Activated naive CD4-positive, alpha-beta T cell treated with anti-CD3 and anti-CD28 coated beads, Interleukin-2, amount 50 U/mL, for 16 hours (primary cell): ENCODE data around the gene AVPI1.
A peak's percentile ranks its signal among the peaks of the same experiment; 100 is the strongest.
"Not testable (repeated sequence)": the region's sequence is repeated elsewhere in the genome, so short reads cannot be mapped to it uniquely, and the experiment has no call there.

Experiments
- DNase-seq: peaks from one replicate; pipeline ENCODE4 v3.0.0-alpha.2; 2020

AVPI1 gene

DNA sequence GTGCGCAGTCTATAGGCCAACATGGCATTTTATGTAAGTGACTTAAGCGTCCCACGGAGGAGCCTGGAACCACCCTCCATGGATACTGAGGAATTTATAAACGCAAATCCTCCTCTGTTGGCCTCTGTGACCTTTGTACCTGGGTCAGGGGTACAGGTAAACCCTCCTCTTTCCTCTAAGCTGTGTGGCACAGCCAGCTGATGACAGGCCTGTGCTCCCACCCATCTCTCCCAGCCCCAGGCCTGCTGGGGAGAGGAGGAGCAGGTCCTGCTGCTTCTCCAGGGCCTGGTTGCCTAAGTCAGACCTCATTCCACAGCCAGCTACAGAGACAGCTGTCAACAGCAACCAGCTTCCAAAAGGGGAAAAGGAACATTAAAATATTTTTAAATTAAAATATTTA, 5.0 kb downstream of the AVPI1 start:
- no peak for DNase-seq

DNA sequence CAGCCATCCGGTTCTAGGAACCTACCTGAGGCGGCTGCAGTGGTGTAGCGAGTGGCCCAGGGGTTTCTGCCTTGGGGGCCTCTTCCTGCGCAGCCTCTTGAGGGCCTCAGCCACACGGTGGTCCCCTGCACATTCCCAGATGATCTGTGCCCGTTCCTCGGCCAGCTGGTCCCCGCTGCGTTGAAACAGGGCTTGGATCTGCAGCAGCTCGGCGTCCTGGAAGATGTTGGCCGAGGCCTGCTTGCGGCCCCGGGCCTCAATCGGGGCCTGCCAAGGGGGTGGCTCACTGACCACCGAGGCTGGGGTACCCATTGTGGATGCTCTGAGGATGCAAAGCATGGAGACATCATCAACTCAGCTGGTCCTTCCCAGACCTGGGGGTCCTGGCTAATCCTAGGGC, 7.4 kb downstream of the AVPI1 start:
- no peak for DNase-seq

DNA sequence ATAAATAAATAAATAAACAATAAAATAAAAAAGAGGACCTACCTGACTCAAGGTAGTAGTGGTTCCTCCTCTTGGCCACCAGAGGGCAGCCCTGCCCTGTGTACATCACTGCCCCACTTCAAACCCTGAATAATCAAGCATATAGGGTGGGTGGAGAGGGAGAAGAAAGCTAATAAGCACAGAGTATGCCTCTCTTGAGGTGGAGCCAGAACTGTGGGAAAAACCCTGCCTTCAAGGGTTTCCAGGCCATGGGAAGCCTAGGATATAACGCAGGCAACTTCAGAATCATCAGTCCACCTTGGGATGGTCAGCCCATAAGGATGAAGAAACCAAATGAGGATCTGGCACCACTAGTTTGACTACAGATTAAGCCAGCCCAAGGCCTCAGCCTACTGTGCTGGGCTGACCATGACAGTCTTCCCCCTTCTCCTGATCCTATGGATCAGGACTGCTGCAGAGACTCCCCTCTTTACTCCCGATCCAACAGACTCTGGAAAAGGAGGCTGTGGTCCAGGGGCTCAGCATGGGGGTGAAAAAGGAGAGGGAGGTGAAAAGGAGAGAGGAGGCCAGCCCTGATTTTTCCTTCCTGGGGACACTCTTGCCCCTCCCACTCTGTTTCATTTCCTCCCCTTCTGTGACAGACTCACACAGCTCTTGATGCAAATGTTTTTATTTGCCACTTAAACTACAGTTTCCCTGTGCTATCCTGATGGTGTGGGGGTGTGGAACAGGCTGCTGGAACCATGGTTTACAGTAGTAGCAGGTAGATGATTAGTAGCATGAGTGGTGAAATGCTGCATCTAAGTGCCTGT, 10.1 kb downstream of the AVPI1 start:
- peak; percentile 48 for DNase-seq

DNA sequence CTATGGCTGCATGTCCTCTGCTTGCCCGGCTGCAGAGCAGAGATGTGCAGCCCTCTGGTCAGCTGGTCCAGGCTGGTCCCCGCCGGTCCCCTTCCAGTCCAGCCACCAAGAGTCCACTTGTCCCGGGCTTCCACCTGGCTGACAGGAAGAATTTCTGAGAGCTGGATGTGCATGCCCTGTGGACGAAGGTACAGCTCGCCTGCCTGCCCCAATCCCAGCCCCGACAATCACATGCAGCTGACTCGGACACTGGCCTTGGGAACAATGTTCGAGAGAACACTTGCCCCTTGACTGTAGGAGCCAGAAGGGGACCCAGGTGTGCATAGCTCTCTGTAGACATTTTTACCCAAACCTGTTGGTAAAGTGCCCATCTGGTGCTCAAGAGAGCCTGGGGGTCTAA, 11.8 kb downstream of the AVPI1 start:
- DNase-seq, result no peak

DNA sequence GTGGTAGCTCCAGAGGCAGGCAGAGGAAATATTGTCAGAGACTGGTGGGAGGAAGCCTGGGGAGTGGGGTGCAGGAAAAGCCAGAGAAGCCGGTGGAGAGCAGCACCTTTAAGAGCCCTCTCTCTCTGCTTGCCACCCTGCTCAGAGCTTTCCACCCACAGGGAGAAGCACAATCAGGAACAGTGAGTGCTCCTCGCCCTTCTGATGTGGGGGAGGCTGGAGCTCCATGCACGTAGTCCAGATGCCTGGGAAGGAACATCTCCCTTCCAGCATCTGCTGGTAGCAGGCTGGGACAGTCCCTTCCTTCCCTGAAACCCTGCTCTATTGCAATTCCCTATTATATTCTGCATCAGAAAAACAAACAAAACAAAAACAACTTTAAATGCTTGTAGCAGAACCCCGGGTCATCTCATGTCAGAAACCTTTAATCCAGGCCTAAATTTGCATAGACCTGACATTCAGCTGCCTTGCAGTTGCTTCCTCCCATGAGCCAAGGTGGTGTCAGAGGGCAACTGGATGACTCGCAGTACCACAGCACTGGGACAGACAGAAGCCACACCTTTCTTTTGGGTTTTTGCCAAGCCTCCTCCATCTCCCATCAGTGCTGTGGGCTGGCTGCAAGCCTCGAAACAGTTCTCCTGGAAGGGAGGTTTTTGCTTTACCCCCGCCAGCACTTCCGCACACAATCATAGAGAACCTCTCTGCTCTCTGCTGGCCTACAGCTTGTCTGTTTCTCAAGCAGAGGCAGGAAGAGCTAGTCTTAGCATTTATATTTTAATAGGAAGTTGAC, 13.1 kb downstream of the AVPI1 start:
- DNase-seq, result no peak

DNA sequence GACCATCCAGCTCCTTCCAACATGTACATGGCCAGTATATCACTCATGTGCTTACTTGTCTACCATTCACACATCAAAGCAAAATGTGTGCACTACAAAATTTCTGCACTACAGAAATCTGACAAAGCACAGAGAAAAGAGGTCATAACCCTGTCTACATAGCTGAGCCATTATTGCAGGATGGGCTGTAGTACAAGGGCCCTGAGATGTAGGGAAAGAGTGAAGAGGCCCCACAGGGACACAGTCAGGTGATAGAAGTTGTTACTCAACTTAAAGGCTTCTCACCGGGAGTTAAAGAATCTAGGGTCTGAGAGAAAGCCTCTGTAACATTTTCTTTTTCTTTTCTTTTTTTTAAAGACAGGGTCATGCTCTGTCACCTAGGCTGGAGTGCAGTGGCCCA, 17.5 kb downstream of the AVPI1 start:
- no peak for DNase-seq

DNA sequence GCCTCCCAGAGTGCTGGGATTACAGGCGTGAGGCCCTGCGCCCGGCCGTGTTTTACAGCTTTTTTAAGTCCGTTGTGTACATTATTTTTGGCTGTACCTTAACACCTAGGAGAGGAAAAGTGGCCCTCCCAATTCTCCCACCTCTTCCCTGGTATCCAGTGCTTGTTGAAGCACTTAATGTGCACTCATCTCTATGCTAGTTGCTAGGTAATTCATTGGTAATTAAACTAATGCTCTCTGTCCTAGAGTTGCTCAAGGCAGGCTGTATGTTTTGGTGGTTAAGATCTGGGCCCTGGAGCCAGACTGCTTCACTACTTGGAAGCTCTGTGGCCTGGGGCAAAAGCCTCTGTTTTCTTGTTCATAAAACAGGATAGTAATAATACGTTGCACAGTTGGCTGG, 19.6 kb downstream of the AVPI1 start:
- DNase-seq, result no peak

DNA sequence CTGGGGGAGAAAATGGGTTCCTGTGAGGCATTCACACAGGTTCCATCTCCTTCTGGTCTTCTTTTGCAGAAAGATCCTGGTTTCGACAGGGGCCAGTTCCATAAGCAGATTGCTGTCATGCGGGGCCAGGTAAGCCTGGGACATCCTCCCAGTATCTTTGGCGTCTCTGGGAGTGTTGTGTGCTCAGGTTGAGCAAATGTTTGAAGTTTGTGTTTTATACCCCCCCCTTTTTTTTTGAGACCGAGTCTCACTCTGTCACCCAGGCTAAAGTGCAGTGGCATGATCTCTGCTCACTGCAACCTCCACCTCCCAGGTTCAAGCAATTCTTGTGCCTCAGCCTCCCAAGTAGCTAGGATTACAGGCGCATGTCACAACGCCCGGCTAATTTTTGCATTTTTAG, 20.0 kb downstream of the AVPI1 start:
- no peak for DNase-seq

DNA sequence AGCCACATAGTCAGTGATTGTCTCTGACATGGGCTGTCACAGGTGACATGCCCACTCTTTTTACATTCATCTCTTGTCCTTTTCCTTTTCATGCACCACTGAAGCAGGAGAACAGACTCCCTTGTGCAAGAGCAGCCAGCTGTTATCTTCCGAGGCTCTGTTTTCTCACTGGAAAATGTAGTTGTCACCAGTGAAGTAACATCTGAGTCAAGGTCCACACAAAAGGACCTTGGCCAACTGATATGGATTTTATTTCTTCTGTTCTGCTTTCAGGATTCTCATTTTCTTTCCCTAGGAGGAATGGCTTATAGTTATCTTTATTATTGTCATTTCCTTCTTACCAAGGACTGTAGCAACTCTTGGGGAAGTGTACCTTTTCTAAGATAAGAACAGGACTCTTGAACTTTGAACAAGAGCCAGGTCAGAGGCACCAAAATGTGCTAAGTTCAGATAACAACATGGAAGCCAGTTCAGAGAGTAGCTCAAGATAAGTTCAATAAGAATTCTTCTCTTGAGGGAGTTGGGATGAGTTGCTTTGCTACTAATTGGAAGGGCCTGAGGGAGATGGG, 22.7 kb downstream of the AVPI1 start:
- DNase-seq, result no peak

DNA sequence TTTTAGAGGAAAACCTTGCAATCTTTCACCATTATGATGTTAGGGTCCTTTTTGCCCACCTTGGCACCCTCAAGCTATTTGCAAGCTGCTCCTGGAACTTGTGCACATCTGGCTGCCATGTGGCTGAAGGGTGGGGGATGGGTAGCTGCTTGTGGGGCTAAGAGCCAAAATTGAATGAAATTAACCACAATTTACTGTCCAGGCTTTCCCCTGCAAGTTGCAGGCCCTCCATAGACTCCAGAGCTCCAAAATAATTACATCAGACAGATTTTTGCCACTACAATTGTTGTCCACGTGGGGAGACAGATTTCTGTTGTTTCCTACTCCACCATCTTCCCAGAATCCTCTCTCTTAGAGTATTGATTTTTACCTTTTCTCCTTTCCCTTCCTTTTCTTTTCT, 27.5 kb downstream of the AVPI1 start:
- no peak for DNase-seq

DNA sequence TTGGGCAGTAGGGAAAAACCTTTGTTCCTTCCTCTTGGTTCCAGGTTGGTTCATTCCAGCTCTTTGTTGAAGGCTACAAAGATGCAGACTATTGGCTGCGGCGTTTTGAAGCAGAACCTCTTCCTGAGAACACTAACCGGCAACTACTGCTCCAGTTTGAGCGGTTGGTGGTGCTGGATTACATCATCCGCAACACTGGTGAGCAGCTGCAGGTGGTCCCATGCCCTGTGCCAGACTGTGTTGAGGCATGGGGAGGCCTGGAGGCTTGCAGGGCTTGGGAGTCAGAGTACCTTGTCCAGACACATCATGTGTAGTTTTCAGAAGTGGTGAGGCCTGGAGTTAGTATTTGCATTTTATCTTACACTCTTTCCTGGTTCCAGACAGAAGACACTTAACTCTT, 30.3 kb downstream of the AVPI1 start:
- DNase-seq, result no peak

DNA sequence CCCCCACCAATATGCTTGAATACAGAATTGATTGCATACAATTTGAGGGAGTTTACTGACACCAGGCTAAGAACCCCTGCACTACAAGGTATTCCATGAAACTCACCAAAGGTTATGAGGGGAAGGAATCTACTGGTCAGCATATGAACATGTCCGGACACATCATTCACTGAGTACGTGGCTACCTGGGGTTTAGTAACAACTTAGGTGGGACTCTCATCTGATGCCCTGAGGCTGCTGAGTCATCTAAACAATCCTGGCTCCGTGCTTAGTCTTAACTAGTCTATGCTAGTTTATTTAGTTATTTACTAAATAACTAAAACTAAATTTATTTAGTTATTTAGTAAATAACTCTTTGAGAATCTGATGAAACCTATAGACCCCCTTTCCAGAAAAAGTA, 35.3 kb downstream of the AVPI1 start:
- DNase-seq, result no peak

DNA sequence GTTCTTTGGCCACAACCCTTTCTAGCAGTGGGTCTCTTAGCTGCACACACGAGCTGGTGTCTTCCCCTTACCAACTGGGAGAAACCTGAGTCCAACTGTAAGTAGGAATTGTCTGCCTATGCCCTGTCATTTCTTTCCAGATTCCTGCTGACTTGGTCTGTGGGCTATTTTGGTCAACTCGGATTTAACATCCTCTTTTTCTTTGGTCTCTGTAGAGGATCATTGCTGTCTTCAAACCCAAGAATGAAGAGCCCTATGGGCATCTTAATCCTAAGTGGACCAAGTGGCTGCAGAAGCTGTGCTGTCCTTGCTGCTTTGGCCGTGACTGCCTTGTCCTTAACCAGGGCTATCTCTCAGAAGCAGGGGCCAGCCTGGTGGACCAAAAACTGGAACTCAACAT, 36.3 kb downstream of the AVPI1 start:
- no peak for DNase-seq

DNA sequence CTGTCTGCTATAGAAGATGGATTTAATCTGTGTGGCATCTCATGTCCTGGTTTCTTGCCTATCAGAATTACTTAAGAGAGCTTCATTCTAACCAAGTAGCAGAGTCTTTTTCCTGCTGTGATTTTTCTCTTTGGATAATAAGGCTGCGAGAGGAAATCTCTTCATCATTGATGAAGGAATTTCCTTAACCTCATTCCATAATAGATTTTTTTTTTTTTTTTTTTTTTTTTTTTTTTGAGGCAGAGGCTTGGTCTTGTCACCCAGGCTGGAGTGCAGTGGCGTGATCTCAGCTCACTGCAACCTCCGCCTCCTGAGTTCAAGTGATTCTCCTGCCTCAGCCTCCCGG, 37.7 kb downstream of the AVPI1 start:
- not testable (repeated sequence) for DNase-seq

DNA sequence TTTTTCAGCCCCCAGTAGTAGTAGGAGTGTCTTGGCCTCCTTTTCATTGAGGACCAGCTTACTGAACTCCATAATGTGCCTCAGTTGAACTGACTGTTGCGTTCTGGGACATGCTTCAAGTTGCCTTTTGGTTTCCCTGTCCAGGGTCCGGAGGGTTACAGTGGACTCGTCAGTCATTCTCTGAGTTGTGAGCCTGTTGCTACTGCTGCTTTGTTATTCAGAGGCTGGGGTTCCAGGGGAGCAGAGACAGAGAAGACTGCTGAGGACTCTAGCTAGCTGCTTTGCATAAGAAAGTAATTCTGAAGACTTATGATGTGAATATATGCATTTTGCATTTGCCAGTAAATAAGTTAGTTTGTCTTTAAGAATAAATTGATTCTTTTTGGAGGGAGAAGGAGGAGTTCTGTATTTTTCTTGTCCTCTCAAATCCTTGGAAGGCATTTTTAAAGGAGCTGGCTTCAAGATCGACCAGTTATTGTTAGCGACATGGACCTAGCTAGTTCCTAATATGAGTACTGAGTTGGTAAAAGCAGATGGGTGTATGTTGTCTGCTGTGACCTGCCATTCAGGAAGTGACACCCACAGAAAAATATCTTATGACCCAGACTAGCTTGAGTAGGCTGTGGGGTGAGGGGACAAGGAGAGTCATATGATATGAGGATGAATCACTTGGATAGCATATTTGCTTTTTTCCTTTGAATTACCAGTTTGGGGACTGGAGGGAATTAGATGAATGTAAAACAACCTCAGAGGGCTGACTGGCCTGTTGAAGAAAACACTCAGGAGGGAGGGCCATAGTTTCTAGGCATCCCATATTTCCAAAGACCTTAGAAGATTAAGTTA, 38.3 kb downstream of the AVPI1 start:
- DNase-seq, result peak; percentile 20

DNA sequence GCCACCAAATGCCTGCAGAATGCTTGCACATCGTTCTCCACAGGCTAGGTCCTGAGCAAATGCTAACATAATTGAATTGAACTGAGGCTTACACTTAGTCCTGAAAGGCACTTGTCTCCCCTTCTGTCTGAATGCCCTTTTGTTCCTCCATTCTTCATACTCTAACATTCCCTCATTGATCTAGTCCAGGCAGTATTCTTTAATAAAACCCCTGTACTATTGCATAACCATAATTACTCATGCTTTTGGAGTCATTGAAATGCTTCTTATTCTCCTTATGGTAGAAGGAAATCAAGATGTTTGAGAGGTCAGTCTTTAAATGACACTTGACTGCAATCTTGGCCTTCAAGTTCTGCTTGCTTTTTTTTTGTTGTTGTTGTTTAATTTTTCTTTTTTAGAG, 39.5 kb downstream of the AVPI1 start:
- DNase-seq, result no peak

DNA sequence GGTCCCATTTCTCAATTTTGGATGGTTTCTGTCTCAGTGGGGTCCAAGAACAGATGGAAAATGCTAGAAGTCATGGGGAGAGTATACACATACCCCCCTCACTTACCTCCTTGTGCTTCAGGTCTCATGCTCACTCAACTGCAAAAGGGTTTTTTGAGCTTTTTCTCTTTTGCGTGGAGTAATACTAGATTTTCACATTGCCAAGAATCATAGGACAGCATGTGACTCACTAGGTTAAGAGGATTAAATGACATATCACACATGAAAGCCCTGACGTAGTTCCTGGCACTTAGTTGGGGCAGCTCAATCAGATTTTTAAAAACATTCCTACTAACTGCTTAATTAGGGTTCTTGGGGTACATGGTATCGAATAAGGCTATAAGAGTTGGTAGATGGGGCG, 42.1 kb downstream of the AVPI1 start:
- no peak for DNase-seq

DNA sequence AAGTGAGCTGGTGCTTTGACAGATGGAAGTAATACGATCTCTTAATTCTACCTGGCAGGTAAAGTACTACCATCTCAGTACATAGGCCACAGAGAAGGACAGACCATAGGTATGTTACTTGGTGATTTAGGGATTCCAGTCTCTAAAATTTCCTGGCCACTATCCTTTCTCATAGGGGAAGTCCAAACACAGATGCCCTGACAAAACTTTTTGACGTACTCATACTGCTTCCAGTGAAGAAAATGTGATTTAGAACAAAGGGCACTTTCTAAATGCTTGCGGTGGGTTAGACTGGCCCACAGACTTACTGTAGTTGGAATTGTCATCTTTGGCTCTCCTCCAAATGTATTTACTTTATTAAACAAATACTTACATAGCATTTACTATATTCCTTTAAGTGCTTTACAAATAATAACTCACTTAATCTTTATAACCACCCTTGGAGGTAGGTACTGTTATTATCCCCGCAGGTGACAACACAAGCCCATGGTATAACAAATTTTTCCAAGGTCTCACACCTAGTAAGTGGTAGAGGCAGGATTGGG, 43.5 kb downstream of the AVPI1 start:
- no peak for DNase-seq

DNA sequence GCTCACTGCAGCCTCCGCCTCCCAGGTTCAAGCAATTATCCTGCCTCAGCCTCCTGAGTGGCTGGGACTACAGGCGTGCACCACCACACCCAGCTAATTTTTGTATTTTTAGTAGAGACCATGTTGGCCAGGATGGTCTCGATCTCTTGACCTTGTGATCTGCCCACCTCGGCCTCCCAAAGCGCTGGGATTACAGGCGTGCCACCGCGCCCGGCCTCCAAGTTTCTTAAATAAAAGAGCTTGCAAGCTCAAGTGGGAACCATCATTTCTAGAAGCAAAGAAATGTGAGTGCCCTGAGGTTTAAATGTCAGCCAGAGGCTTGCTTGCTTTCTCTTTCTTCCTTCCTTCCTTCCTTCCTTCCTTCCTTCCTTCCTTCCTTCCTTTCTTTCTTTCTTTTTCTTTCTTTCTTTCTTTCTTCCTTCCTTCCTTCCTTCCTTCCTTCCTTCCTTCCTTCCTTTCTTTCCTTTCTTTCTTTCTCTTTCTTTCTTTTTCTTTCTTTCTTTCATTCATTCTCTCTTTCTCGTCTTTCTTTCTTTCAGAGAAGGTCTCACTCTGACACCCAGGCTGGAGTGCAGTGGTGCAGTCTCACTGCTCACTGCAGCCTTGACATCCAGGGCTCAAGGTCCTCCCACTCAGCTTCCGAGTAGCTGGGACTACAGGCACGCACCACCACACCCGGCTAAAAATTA, 44.4 kb downstream of the AVPI1 start:
- not testable (repeated sequence) for DNase-seq

DNA sequence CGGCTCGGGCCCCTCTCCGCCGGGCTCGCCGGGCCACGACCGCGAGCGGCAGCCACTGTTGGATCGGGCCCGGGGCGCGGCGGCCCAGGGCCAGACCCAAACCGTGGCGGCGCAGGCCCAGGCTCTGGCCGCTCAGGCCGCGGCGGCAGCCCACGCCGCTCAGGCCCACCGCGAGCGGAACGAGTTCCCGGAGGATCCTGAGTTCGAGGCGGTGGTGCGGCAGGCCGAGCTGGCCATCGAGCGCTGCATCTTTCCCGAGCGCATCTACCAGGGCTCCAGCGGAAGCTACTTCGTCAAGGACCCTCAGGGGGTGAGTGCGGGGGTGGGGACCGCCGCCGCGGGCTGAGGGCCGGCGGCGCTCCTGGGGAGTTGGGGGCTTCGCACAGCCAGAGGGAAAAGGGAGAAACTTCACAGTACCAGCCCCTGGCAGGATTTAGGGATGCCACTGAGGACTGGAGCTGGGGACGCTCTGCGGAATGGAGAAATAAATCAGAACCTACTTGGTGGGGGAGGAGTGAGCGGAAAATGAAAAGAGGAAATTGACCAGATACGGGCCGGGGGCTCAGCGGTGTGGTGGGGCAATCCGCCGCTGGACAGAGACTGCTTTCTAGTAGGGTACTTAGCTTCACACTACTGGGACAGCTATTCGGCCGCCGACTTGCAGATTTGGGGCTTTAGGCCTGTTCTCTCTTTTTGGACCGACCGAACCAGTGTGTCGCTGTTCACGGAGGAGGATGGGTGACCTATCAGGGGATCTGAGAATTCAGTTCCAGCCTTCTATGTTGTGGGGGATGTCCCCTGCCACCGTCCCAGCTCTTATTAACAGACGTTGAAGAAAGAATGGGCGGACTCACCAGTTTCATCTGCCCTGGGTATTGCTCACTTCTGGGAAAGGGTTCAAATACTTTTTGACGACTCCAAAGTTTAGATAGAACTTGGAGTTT, 45.9 kb downstream of the AVPI1 start:
- peak; percentile 27 for DNase-seq
